GM19239 (cell line): Measurements from ENCODE around the gene RNH1.
"Not testable (repeated sequence)": the region's sequence is repeated elsewhere in the genome, so short reads cannot be mapped to it uniquely, and the experiment has no call there.

ENCODE experiments used
- DNase-seq: peaks from one replicate; pipeline ENCODE4 v3.0.0; 2011; ENCODE audit warnings: low spot score; ENCODE audit not compliant: insufficient read length
- FAIRE-seq: peaks from 2 replicates; lab custom pipeline; 2011; peaks lifted over from hg19 to GRCh38; lab: Jason Lieb, UNC

Gene RNH1

DNA sequence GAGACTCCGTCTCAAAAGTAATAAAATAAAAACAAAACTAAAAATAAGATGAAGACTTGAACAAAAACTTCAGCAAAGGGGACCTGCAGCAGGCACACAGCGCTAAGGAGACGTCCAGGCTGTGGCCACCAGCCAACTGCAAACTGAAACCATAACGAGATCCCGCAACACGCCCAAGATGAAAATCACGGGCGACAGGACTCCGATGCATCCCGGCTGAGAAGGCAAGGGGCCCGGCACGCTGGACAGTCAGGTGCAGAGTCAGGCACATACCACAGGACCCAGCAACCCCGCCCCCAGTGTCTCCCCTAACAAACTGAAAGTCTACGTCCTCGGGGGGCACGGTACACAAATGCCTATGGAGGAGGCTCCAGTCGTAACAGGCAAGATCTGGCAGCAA, 19.1 kb upstream of the RNH1 start:
- DNase-seq (no peak), FAIRE-seq (no peak)

DNA sequence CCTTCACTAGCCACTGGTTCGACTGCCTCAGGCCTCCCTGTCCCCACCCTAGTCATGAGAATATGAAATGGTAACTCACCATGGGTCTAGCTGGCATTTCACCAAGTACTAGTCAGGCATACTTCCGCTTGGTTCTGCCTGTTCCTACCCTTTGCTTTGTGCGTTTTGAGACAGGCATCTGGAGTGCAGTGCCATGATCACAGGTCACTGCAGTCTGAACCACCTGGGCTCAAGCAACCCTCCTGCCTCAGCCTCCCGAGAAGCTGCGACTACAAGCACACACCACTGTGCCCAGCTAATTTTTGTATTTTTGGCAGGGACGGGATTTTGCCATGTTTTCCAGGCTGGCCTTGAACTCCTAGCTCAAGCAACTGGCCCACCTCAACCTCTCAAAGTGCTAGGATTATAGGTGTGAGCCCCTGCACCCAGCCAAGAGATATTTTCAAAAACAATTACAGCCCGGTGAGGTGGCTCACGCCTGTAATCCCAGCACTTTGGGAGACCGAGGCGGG, 14.2 kb upstream of the RNH1 start:
- no peak for DNase-seq
- no peak for FAIRE-seq

DNA sequence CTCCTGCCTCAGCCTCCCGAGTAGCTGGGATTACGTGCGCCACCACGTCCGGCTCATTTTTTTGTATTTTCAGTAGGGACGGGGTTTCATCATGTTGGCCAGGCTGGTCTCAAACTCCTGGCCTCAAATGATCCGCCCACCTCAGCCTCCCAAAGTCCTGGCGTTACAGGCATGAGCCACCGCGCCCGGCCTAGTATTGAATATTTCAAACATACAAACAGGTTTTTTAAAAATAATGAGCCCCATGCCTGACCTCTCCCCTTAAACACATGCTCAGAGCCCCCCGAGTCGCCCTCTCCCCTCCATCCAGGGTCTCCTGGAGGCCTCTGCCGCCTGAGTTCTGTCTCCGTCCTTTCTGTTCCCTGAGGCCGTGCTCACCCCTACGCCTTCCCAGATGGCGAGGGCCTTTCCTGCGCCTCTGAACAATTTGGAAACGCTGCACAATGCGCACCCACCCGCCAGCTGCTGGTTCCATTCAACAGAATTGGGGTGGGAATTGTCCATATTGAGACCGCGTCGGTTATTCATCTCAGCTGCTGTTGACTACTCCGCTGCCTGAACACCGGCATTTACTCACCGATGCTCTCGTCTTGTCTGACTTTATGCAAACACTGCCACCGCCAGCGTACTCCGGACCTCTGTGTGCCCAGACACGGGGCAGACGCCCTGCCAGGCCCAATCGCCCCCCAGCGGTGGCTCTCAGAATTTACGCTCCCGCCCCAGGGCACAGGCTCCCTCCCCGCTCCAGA, 13.6 kb upstream of the RNH1 start:
- DNase-seq, result no peak
- FAIRE-seq, result no peak

DNA sequence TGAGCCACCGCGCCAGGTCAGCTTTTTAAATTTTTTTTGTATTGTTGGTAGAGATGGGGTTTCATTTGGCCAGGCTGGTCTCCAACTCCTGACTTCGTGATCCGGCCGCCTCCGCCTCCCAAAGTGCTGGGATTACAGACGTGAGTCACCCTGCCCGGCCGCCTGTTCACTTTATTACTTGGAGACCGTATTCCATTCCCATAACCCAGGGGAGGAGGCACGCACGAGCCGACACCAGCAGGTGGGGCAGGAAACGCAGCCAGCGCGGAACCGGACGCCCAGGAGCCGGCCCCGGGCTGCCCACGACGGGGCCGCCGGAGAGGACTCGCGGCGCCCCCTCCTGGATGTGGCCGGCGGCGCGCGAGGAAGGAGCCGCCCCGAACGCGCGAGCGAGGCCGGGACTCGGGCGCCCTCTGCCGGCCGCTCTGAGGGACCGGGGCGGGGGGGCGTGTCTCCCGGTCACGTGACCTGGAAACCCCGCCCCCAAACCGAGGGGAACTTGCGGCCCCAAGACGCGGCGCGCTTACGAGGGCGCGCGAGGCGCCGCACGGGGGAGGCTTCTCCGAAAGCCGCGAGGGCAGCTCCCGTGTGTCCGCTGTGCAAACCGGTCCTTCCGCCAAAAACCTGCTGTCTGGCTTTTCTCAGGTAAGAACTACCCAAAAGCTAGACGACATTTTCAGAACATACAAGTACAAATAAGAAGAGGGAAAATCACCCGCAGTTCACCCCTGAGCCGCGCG, 11.6 kb upstream of the RNH1 start:
- peak; percentile 49 for FAIRE-seq
- peak; percentile 84 for DNase-seq

DNA sequence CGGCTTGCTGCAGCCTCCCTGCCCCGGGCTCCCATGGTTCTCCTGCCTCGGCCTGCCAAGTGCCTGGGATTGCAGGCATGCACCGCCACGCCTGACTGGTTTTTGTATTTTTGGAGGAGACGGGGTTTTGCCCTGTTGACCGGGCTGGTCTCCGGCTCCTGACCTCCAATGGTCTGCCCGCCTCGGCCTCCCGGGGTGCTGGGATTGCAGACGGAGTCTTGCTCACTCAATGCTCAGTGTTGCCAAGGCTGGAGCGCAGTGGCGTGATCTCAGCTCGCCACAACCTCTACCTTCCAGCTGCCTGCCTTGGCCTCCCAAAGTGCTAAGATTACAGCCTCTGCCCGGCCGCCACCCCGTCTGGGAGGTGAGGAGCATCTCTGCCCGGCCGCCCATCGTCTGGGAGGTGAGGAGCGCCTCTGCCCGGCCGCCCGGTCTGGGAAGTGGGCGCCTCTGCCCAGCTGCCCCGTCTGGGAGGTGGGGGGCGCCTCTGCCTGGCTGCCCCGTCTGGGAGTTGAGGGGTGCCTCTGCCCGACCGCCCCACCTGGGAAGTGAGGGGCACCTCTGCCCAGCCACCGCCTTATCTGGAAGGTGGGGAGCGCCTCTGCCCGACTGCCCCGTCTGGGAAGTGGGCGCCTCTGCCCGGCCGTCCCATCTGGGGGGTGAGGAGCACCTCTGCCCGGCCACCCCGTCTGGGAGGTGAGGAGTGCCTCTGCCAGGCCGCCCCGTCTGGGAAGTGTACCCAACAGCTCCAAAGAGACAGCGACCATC, 10.1 kb upstream of the RNH1 start:
- not testable (repeated sequence) for DNase-seq, FAIRE-seq

DNA sequence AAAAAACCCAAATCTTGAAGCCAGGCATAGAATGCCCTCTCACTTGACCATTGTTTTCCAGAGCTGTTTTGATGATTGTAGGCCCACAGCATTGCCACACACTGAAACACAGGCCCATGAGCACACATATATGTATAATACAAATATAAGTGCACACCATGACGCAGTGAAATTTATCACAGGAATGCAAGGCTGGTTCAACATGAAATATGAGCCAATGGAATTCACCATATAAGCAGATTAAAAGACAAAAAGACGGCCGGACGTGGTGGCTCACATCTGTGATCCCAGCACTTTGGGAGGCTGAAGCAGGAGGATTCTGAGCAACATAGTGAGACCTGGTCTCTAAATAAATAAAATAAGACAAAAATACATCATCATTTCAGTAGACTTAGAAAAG, 9.4 kb upstream of the RNH1 start:
- DNase-seq, result no peak
- no peak for FAIRE-seq

DNA sequence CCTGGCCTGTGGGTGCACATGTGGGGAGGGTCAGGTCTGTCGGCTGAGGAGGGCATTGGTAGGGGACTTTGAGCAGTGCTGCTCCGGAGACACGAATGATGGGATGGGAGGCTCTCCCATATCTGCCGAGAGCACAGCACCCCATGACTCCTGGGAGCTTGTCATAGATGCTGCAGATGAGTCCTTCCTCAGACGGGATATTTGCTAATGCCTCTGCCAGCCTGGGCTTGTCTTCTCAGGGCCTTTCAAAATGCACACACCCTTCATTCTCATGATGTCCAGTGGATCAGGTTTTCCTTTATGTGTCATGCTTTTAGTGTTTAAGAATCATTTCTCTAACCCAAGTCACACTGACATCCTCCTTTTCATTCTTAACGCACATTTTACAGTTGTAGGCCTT, 8.1 kb upstream of the RNH1 start:
- FAIRE-seq (no peak), DNase-seq (no peak)

DNA sequence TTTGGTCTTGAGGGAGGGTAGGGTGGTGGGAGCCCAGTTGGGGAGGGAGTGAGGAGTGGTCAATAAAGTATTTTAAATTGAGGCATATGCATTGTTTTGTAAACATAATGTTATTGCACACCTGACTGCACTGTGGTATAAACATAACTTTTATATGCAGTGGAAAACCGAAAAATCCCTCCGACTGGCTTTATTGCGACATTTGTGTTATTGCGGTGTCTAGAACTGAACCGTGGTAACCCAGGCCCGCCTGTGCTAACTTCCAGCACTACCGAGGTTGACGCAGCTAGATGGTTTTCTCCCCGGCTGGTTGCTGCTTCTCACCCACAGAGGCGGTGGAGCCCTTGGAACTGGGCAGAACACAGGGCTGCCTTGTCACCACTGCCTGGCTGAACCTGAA, 7.6 kb upstream of the RNH1 start:
- FAIRE-seq (no peak), DNase-seq (no peak)

DNA sequence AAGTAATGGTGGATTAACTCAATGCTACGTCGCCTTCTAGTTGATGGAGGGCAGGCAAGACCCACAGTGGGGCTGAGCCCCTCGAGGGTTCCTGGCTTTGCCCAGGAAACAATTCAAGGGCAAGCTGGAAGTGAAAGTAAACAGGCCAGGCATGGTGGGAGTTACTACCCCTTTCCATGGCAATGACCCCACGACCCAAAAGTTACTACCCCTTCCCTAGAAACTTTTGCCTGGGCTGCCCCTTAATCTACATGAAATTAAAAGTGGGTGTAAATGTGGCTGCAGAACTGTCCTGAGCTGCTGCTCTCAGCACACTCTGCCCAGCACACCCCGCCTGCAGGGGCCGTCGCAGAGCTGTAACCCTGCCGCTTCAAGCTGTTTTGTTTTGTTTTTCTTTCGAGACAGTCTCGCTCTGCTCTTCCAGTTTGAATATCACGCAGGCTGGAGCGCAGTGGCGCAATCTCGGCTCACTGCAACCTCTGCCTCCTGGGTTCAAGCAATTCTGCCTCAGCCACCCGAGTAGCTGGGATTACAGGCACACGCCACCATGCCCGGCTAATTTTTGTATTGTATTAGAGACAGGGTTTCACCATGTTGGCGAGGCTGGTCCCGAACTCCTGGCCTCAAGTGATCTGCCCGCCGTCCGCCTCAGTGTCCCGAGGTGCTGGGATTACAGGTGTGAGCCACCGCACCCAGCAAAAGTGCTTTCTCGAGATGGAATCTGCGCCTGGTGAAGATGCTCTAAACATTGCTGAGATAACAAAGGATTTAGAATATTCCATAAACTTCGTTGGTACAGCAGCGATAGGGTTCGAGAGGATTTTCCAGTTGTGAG, 5.9 kb upstream of the RNH1 start:
- DNase-seq (no peak), FAIRE-seq (no peak)

DNA sequence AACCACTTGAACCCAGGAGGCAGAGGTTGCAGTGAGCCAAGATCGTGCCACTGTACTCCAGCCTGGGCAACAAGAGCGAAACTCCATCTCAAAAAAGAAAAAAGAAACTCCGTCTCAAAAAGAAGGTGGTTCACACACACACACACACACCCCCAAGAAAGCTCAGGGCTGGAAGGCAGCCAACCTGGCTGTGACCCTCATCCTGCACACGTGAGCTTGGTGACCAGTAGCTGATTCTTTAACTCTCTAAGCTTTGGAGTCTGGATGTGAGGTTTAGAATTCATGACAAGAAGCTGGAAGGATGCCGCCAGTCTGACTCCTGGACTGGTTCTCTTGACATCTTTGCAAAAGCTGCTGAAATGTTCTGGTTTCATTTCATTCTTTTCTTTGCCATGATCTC, 1.9 kb upstream of the RNH1 start:
- DNase-seq (no peak), FAIRE-seq (no peak)

DNA sequence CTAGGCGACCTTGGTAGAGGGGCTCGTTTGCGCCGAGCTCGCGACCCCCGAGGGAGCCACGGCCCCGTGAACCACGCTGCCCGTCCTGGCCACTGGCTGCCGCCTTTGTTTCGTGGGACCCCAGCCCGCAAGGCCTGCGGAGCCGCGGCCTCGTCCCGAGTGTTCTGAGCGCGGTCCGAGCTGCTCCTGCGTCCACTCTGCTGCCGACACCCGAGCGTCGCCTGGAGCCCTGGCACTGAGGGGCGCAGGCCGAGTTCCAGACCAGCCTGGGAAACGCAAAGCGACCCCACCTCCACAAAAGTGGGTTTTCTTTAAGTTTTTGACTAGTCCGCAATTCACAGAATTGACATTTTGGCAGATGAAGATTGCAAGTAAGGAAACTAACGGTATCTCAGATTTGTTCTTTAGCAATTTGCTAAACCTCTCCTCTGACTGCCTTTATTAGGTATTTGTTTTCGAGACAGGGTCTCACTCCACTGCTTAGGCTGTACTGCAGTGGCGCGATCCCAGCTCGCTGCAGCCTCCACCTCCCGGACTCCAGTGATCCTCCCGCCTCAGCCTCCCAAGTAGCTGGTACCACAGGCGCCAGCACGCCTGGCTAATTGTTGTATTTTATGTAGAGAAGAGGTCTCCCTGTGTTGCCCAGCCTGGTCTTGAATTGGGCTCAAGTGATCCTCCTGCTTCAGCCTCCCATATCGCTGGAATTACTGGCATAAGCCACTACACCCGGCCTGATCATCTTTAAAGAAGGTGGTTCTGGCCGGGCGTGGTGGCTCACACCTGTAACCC, 879 bp upstream of the RNH1 start:
- peak; percentile 70 for FAIRE-seq
- no peak for DNase-seq

DNA sequence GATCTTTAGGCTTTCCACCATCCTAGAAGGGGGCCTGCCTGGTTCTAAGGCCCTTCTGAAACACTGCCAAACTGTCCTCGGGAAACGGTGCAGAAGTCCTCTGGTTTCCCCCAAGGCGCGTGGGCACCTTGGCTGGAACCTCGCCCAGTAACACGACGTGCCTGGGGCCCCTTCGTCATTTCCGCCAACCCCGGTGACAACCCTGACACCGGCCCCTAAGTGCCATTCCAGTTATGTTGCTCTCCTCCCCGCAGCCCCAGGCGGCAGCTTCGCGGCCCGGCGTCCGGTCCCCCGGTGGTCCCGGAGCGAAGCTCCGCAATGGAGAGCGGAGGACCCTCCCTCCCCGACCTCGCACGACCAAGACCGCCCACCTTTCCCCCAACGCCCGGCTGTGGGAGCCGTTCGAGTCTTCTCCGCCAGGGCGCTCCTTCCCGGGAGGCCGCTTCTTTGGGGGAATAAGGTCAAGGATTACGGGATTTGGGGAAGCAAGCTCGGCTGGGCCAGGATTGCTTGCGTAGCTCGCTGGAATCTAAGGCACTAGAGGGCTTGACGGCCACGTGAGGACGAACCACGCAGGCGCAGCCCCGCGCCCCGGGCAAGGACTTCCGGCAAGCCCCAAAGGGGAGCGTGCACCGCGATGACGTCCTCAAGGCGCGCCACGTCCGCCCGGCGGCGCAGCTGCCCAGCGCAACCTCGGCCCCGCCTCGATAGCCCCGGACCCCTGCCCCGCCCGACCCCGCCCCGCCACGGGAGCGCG, 626 bp downstream of the RNH1 start:
- DNase-seq (peak; percentile 98), FAIRE-seq (peak; percentile 99)

DNA sequence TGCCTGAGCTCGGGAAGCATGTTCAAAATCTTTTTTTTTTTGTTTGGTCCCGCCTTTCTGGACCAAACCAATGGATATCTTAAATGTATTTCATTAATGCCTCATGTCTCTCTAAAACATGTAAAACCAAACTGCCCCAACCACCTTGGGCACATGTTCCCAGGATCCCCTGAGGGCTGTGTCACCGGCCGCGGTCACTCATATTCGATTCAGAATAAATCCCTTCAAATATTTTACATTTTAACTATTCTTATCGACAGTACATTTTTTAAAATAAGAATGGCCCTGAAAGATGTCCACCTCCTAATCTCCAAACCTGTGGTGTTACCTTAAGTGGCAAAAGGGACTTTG, 2.1 kb downstream of the RNH1 start:
- DNase-seq (no peak), FAIRE-seq (no peak)

DNA sequence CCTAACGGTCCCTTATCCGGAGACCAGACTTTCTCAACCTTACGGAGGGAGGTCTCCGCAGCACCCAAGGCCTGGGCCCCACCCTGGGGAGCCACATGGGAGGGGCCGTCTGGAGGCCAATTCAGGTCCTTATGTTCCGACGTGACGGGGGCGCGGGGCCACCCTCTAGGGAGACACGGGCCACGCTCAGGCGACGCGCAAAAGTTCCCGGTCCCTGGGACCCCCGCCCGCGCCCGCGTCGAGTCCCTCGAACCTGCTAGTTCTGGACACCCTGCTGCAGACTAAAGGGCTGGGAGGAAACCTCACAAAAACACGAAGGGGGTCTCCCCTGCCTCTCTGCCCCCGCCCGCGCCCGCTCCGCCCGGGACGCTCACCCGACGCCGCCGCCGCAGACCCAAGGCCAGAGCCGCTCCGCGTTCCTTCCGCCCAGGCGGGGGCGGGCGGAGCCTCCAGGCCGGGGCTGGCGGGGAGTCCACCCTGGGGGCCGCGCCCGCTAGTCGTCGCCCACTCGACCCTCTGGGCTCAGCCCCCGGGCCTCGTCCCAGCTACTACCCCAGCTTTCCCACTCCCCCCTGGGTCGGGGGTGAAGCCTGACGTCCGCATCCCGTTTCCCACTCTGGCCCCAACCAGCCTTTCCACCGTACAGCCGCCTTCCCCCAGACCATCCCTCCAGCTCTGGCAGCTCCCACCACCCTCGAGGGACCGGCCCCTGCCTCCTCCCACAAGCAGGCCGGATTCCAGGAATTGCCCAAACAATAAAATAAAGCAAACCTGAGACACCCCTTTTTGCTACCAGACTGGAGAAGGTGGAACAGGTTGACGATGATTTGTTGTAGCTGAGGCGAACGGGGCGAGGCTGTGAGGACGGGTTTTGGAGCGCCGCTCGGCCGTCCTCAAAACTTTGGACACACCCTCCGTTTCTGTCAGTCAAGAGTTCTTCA, 2.7 kb downstream of the RNH1 start:
- DNase-seq, result no peak
- FAIRE-seq, result peak; percentile 59

DNA sequence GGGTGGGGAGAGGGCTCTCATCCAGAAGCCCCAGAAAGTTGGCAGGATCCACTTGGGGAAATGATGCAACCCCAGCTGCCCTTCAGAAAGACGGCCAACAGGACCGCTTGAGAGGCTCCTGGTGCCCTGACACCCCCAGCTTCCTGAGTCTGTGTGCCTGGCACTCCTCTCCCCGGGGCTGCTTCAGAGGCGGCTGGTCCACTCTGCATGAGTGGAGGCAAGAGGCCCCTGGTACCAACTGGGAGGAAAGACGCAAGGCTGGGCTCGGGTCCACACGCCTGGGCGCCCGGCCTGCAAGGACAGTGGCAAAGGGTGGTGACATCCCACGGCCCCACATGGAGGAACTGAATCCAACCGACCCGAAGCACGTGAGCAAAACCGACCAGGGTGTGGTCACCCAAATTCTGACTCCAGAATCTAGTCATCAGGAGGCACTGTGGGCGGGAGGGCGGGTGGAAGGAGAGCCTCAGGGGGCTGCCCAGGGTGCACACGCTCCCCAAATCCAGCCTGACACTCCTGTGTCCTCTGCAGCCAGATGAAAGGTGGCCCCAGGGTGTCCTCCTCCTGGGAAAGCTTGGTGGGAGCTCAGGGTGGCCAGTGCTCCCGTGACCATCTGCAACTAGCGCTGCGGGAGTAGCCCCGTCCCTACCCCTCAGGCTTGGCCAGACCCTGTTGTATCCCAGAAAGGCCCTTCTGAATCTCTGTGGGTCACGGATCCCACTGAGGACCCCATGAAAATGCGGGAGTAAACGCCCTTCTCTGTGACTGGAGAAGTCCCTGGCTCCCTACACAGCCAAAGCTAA, 3.7 kb downstream of the RNH1 start:
- peak; percentile 51 for FAIRE-seq
- no peak for DNase-seq

DNA sequence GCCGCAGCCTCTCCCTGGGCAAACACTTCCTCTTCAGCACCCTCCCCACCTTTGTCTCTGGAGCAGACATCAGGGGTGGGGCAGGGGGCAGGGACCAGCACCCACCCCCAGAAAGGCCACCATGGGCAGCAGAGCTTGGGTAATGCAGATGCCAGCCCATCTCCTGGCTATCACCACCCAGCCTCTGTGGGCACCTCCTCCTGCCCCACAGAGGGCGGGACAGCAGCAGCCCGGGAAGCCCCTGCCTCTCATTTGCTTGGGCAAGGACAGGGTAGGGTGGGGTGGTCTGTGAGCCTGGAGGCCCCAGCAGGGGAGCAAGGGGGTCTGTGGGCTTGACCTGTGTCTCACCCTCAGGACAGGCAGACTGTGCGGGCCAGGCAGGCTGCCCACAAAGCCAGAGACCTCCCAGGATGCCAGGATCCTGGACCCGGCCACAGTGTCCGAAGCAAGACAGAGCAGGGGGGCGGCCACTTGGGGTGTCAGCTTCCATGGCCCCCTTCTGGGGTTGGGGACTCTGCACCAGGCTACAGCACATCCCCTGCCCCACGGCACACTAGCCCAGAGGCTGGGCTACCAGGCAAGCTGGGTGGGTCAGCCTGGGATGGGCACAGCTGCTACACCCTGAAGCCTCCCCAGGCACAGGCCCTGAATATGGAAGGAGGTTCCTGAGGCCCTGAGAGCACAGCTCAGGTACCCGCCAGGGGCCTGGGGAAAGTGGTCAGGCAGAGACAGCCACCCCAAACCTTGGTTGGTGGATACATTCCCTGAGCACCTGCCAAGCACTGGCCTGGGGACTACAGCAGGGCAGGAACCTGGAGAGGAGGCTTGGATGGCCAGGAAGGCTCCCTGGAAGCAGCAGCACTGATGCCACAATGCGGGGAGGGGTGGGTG, 4.5 kb downstream of the RNH1 start:
- DNase-seq, result no peak
- FAIRE-seq, result no peak
